ENCODE data around the gene UBE2J1.

Gene UBE2J1

GRCh38 chr6:89368107-89368506 is 15.6 kb upstream of the UBE2J1 start:
- peak in 2 of 3 donors; percentile 54 to 73 for DNase-seq (ENCODE audit: low read depth in 2 of 3, low spot score in 1 of 3)

- no peak for DNase-seq (ENCODE audit: low read depth in 2 of 3, low spot score in 1 of 3)
Observed at GRCh38 chr6:89364586-89364985, 12.1 kb upstream of the UBE2J1 start.

GRCh38 chr6:89361171-89361570 is 8.6 kb upstream of the UBE2J1 start:
- DNase-seq (ENCODE audit: low read depth in 2 of 3, low spot score in 1 of 3), result no peak

GRCh38 chr6:89360415-89360999 is 8.0 kb upstream of the UBE2J1 start:
- no peak for DNase-seq (ENCODE audit: low read depth in 2 of 3, low spot score in 1 of 3)

GRCh38 chr6:89359561-89359960 is 7.0 kb upstream of the UBE2J1 start:
- no peak for DNase-seq (ENCODE audit: low read depth in 2 of 3, low spot score in 1 of 3)

- no peak for DNase-seq (ENCODE audit: low read depth in 2 of 3, low spot score in 1 of 3)
Observed at GRCh38 chr6:89357390-89357789, 4.9 kb upstream of the UBE2J1 start.

GRCh38 chr6:89356642-89357170 is 4.2 kb upstream of the UBE2J1 start:
- DNase-seq (ENCODE audit: low read depth in 2 of 3, low spot score in 1 of 3), result no peak

- no peak for DNase-seq (ENCODE audit: low read depth in 2 of 3, low spot score in 1 of 3)
Observed at GRCh38 chr6:89355511-89356194, 3.1 kb upstream of the UBE2J1 start.

GRCh38 chr6:89353702-89354392 is 1.3 kb upstream of the UBE2J1 start:
- no peak for DNase-seq (ENCODE audit: low read depth in 2 of 3, low spot score in 1 of 3)

- no peak for DNase-seq (ENCODE audit: low read depth in 2 of 3, low spot score in 1 of 3)
Observed at GRCh38 chr6:89353118-89353556, 615 bp upstream of the UBE2J1 start.

- no peak for DNase-seq (ENCODE audit: low read depth in 2 of 3, low spot score in 1 of 3)
Observed at GRCh38 chr6:89351671-89352277, 748 bp downstream of the UBE2J1 start.

- DNase-seq (ENCODE audit: low read depth in 2 of 3, low spot score in 1 of 3), result no peak
Observed at GRCh38 chr6:89350281-89350966, 2.1 kb downstream of the UBE2J1 start.

GRCh38 chr6:89348372-89348771 is 4.2 kb downstream of the UBE2J1 start:
- no peak for DNase-seq (ENCODE audit: low read depth in 2 of 3, low spot score in 1 of 3)

GRCh38 chr6:89347825-89348224 is 4.7 kb downstream of the UBE2J1 start:
- DNase-seq (ENCODE audit: low read depth in 2 of 3, low spot score in 1 of 3), result no peak

GRCh38 chr6:89346433-89346832 is 6.1 kb downstream of the UBE2J1 start:
- DNase-seq (ENCODE audit: low read depth in 2 of 3, low spot score in 1 of 3), result no peak

- DNase-seq (ENCODE audit: low read depth in 2 of 3, low spot score in 1 of 3), result no peak
Observed at GRCh38 chr6:89339565-89339964, 13.0 kb downstream of the UBE2J1 start.

GRCh38 chr6:89335164-89335563 is 17.4 kb downstream of the UBE2J1 start:
- DNase-seq (ENCODE audit: low read depth in 2 of 3, low spot score in 1 of 3), result no peak

- DNase-seq (ENCODE audit: low read depth in 2 of 3, low spot score in 1 of 3), result no peak
Observed at GRCh38 chr6:89330910-89331309, 21.6 kb downstream of the UBE2J1 start.

- no peak for DNase-seq (ENCODE audit: low read depth in 2 of 3, low spot score in 1 of 3)
Observed at GRCh38 chr6:89328976-89329375, 23.5 kb downstream of the UBE2J1 start.

- DNase-seq (ENCODE audit: low read depth in 2 of 3, low spot score in 1 of 3), result no peak
Observed at GRCh38 chr6:89324304-89324703, 28.2 kb downstream of the UBE2J1 start.

- no peak for DNase-seq (ENCODE audit: low read depth in 2 of 3, low spot score in 1 of 3)
Observed at GRCh38 chr6:89323511-89323971, 29.0 kb downstream of the UBE2J1 start.

Data from stimulated activated CD4-positive, alpha-beta T cell treated with anti-CD3 and anti-CD28 coated beads, Interleukin-12 subunit alpha, Interleukin-12 subunit beta, amount 100 ng/mL, for 48 hours (primary cell).